Transverse colon (tissue), 4 donors: Measurements from ENCODE around the gene EDARADD. TPM values are rescaled to one million over a fixed set of nuclear protein-coding genes. Genes with fewer than 3 reads are reported as not detected.
"Not testable (repeated sequence)": the region's sequence is repeated elsewhere in the genome, so short reads cannot be mapped to it uniquely, and the experiment has no call there.

Experiments
- DNase-seq: peaks from one replicate; pipeline ENCODE4 v3.0.0-alpha.2; 2019
- H3K27ac ChIP-seq, 4 donors: fragments of 200-600 bp; sonication (generic); 2 replicates each; pipeline ENCODE4 v1.5.1; 2016 to 2018; ENCODE audit warnings: inconsistent platforms in 4 of 4
- H3K27me3 ChIP-seq: fragments of 200-600 bp; sonication (generic); 2 replicates; pipeline ENCODE4 v1.5.1; 2017; ENCODE audit warnings: inconsistent platforms
- H3K36me3 ChIP-seq, 4 donors: fragments of 200-600 bp; sonication (generic); 2 replicates each; pipeline ENCODE4 v1.5.1; 2017 to 2019; ENCODE audit warnings: inconsistent platforms in 4 of 4
- H3K4me1 ChIP-seq, 4 donors: fragments of 200-600 bp; sonication (generic); 2 replicates each; pipeline ENCODE4 v1.5.1; 2017 to 2020; ENCODE audit warnings: inconsistent platforms in 4 of 4
- H3K4me3 ChIP-seq, 4 donors: fragments of 200-600 bp; sonication (generic); 1 replicate in 1 of 4; 2 replicates in 3 of 4; pipeline versions ENCODE4 v1.5.1 to v1.6.1; 2017 to 2019; ENCODE audit warnings: inconsistent platforms in 4 of 4
- H3K9me3 ChIP-seq, 2 donors: fragments of 200-600 bp; sonication (generic); 2 replicates each; pipeline ENCODE4 v1.5.1; 2017 to 2019; ENCODE audit warnings: inconsistent platforms in 2 of 2
- EP300 ChIP-seq: sonication (generic); formaldehyde crosslinking; IDR thresholded peaks from one replicate; pipeline ENCODE4 v1.6.1; 2017; ENCODE audit warnings: antibody characterized with exemption, low read depth
- POLR2A ChIP-seq: fragments of 450-650 bp; IDR thresholded peaks from one replicate; pipeline ENCODE4 v1.6.1; 2016; ENCODE audit warnings: antibody characterized with exemption, mild to moderate bottlenecking, moderate library complexity
- POLR2AphosphoS5 ChIP-seq, 3 donors: sonication (generic); formaldehyde crosslinking; IDR thresholded peaks; one replicate each; pipeline ENCODE4 v1.6.1; 2016; ENCODE audit warnings: antibody characterized with exemption in 3 of 3
- WGBS, 2 donors: methylation state at CpG; one replicate each; pipeline ENCODE4 v1.1.5; 2018; ENCODE audit warnings: low coverage in 1 of 2; 5-methylcytosine and 5-hydroxymethylcytosine counted together
- in situ Hi-C, 4 donors: fragments of 200-750 bp; cut with MboI; loops; one replicate each; pipeline versions ENCODE4 v1.15.0 to v1.15.1; 2017; ENCODE audit warnings: low sequenced_read_pairs in 3 of 4, low pct_ligation_motif_present in 1 of 4, low pct_unique_long_range_greater_than_20kb in 1 of 4
- intact Hi-C: fragments of 100-400 bp; cut with DNase I; formaldehyde crosslinking; loops from one replicate; pipeline ENCODE4 v1.15.1; 2023; ENCODE audit warnings: low total_unique reads
- total RNA-seq, 4 donors: library from RNA; depleted of rRNA; stranded (reverse); fragments of >200 nt; gene quantifications; one replicate each; pipeline ENCODE4 v1.1.0, GENCODE V29; 2016
- TF ChIP-seq, protein P1 (sequence below), 5 experiments: fragments of 200-600 bp in 3 of 5; fragments of 450-650 bp in 2 of 5; sonication (generic) in 3 of 5; IDR thresholded peaks; 1 replicate in 2 of 5; 2 replicates in 3 of 5; pipeline ENCODE4 v1.5.1; 2016 to 2017; ENCODE audit warnings: antibody characterized with exemption in 5 of 5, inconsistent platforms in 3 of 5, mild to moderate bottlenecking in 2 of 5, moderate library complexity in 1 of 5

Gene EDARADD
- total RNA-seq, 4 donors from 2014 or later = 0.27 to 0.79 TPM; not detected in 2

DNA sequence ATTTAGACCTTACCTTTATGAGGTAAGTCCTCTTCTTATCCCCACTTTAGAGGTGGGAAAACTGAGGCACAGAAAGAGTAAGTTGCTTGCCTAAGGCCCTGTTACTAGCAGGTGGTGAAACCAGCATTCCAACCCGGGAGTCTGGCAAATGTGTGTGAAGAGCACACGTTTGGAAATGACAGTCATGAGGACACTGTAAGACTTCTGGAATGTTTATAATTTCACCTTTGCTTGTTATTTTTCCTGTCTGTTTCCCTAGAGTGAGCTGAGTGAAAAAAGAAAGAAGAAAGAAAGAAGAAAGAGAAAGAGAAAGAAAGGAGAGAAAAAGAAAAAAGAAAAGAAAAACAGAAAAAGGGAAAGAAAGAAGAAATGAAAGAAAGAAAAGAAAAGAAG is 108.5 kb downstream of the EDARADD start:
- intact Hi-C loops = no loop called here
- in situ Hi-C loops = no loop called here
- 18 to 32% methylated on average over 2 of the region's 2 CpGs for whole genome bisulfite sequencing, 2 donors
- Histone ChIP-seq H3K4me1 (peaks cover 0 to 12% (median 5%) of the 10 kb centered on the region in 4 donors), H3K36me3 (no peaks in the 10 kb centered on the region), H3K9me3 (no peaks in the 10 kb centered on the region), H3K27ac (peak overlapping the region in 2 of 4 donors; percentile 38 to 49), H3K27me3 (no peaks in the 10 kb centered on the region), H3K4me3 (peak overlapping the region in 1 of 4 donors; percentile 32)
- DNase-seq = no peak
- TF ChIP-seq POLR2A (no peak), POLR2AphosphoS5 (IDR thresholded peaks at IDR 0.05) (no peak), EP300 (no peak)
- TF ChIP-seq, protein P1, sequence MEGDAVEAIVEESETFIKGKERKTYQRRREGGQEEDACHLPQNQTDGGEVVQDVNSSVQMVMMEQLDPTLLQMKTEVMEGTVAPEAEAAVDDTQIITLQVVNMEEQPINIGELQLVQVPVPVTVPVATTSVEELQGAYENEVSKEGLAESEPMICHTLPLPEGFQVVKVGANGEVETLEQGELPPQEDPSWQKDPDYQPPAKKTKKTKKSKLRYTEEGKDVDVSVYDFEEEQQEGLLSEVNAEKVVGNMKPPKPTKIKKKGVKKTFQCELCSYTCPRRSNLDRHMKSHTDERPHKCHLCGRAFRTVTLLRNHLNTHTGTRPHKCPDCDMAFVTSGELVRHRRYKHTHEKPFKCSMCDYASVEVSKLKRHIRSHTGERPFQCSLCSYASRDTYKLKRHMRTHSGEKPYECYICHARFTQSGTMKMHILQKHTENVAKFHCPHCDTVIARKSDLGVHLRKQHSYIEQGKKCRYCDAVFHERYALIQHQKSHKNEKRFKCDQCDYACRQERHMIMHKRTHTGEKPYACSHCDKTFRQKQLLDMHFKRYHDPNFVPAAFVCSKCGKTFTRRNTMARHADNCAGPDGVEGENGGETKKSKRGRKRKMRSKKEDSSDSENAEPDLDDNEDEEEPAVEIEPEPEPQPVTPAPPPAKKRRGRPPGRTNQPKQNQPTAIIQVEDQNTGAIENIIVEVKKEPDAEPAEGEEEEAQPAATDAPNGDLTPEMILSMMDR (IDR thresholded peaks at IDR 0.05) = no peak

DNA sequence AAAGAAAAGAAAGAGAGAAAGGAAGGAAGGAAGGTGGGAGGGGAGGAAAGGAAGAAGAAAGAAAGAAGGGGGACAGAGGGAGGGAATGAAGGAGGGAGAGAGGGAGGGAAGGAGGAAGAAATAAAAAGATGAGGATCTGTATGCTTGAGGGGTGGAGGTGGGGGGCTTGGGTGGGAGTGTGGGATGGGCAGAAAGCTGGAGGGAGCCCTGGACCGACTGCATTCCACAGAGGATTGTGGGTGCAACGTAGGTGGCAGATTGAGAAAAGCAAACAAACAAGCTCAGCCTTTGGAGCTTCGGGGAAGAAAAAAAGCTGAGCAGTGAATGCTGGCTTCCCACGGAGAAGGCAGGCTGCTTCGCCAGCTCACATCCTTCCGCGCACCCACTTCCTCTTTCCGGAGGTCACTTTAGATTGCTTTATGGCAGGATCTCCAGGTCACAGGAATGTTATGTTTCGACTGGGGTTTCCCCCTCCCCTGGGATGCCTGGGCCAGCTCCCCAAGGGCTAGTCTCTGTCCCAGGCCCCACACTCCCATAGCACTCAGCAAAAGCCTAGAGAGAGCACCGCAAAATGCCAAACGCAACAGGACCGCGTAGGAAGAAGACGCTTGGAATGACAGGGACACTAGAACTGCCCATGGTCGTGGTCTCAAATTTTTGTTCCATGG is 109.0 kb downstream of the EDARADD start:
- in situ Hi-C loops = no loop called here
- intact Hi-C loops = no loop called here
- Histone ChIP-seq H3K4me3 (peak overlapping the region in 3 of 4 donors; percentile 3 to 32 (median 12)), H3K9me3 (no peaks in the 10 kb centered on the region), H3K27me3 (no peaks in the 10 kb centered on the region), H3K36me3 (no peaks in the 10 kb centered on the region), H3K27ac (peak overlapping the region in 3 of 4 donors; percentile 27 to 49 (median 38)), H3K4me1 (peaks cover 0 to 12% (median 5%) of the 10 kb centered on the region in 4 donors)
- TF ChIP-seq POLR2AphosphoS5 (IDR thresholded peaks at IDR 0.05) = no peak
- no peak for TF ChIP-seq EP300
- TF ChIP-seq POLR2A = no peak
- TF ChIP-seq, protein P1 (IDR thresholded peaks at IDR 0.05) = no peak
- DNase-seq = peak; percentile 63
- 13 to 29% methylated on average over 7 to 15 of the region's 15 CpGs for WGBS, 2 donors

DNA sequence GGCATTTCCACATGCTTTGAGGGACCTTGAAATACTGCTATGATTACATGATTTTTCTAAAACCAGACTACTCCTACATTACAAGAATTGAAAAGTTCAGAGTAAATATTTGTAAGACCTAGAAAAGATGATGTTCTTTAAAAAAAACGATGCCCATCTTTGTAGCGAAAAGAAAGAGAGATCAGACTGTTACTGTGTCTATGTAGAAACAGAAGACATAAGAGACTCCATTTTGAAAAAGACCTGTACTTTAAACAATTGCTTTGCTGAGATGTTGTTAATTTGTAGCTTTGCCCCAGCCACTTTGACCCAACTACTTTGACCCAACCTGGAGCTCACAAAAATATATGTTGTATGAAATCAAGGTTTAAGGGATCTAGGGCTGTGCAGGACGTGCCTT is 110.3 kb downstream of the EDARADD start:
- 52 to 73% methylated on average over 3 of the region's 3 CpGs for WGBS, 2 donors
- H3K36me3 ChIP-seq, in situ Hi-C loops, H3K4me3 ChIP-seq, H3K27me3 ChIP-seq, DNase-seq, H3K27ac ChIP-seq, intact Hi-C loops, H3K9me3 ChIP-seq: not testable (repeated sequence)
- peaks cover 0 to 17% (median 6%) of the 10 kb centered on the region in 4 donors for H3K4me1 ChIP-seq

DNA sequence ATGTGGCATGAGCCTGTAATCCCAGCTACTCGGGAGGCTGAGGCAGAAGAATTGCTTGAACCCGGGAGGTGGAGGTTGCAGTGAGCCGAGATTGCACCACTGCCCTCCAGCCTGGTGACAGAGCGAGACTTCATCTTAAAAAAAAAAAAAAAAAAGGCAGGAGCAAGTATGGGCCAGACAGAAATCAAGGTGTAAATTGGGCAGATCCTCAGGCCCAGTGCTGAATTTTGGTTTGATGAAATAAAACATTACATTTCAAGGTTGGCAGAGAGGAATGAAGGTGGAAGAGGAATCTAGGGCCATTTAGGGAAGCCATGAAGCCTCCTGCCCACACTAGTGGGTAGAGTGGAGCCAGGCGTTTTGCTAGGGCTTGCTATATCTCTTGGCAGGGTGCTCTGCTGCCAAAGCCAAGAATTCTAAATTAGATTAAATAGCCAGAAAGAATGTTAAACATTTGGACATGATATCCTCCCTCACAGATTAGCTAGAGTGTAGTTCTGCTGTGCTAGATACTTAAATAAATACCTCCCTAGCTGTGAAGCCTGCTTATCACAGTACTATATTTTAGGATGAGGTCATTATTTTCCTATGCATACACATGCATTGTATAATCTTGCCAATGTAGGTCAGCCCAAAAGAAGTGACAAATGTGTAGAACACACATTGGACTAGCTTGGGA is 113.1 kb downstream of the EDARADD start:
- Histone ChIP-seq H3K9me3 (no peaks in the 10 kb centered on the region), H3K27ac (no peak overlapping the region), H3K27me3 (no peaks in the 10 kb centered on the region), H3K4me3 (no peak overlapping the region), H3K4me1 (peaks cover 0 to 26% (median 11%) of the 10 kb centered on the region in 4 donors), H3K36me3 (no peaks in the 10 kb centered on the region)
- intact Hi-C loops = no loop called here
- in situ Hi-C loops = no loop called here
- 73 to 77% methylated on average over 4 to 5 of the region's 5 CpGs for WGBS, 2 donors
- no peak for TF ChIP-seq POLR2A
- TF ChIP-seq EP300 = no peak
- TF ChIP-seq, protein P1 (IDR thresholded peaks at IDR 0.05) = no peak
- TF ChIP-seq POLR2AphosphoS5 (IDR thresholded peaks at IDR 0.05) = no peak
- DNase-seq = no peak
